H1 (cell line): Measurements from ENCODE around the gene DNAJA3. TPM values are rescaled to one million over a fixed set of nuclear protein-coding genes. Genes with fewer than 3 reads are reported as not detected.

Source experiments
- BCL11A ChIP-seq, 2 experiments: IDR thresholded peaks; one replicate each; pipeline ENCODE4 v1.6.1; 2011; ENCODE audit warnings: low read depth in 2 of 2, low read length in 2 of 2, mild to moderate bottlenecking in 2 of 2
- CBX8 ChIP-seq: fragments of 300-800, 300-1000 bp; sonication (generic); IDR thresholded peaks from 2 replicates; pipeline ENCODE4 v1.7.1; 2016; ENCODE audit warnings: low read depth, low read length, borderline replicate concordance
- polyA plus RNA-seq, 7 experiments: library from polyadenylated mRNA; depleted of rRNA in 3 of 7; stranded (reverse) in 5 of 7; unstranded in 2 of 7; fragments of >200 nt in 5 of 7; fragments of 200-250 nt in 2 of 7; gene quantifications; 1 replicate in 5 of 7; 2 replicates in 1 of 7; 4 replicates in 1 of 7; pipeline versions ENCODE4 v1.2.1 to v1.2.3, GENCODE V29; 2011 to 2013; ENCODE audit warnings: missing spikeins in 2 of 7, mixed read lengths in 2 of 7
- total RNA-seq: library from RNA; stranded (reverse); fragmentation: NEBNext Ultra II Directional; extraction: Animal tissue kit (Norgen Biotek cat#: 25700); gene quantifications from 2 replicates; pipeline ENCODE4 v1.2.1, GENCODE V29; 2021

The DNAJA3 gene
- total and polyA plus RNA-seq, 2 of the 8 experiments (the other 6 are each of a cell fraction or from before 2014, with no cell fraction given): 37.3 to 59.1 TPM

DNA sequence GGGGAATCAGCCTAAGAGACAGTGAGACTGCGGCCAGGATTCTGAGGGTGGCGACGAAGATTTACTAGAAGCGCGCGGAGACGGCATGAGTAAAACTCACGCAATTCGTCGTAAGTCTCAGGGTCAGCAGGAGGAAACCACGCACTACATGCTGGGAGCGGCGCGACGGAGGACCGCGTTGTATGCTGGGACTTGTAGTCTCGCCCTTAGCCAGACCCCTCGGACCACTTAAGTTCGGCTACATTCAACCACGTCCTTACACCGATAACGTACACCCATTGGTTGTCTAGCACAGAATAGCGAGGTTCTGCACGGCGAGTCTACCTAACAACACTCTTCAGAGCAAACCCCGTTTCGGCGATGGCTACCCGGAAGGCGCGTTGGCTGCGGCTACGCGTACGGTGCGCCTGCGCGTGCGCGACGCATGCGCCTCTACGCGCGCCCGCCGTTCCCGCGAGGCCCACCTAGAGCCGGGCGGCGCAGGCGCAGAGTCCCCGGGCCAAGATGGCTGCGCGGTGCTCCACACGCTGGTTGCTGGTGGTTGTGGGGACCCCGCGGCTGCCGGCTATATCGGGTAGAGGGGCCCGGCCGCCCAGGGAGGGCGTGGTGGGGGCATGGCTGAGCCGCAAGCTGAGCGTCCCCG, at the start of gene DNAJA3 (continued):
- no peak for TF ChIP-seq CBX8
- no peak for TF ChIP-seq BCL11A (IDR thresholded peaks at IDR 0.05; ENCODE audit: low read depth in 2 of 2, low read length in 2 of 2)
- TF ChIP-seq, all 59 proteins: peak for 24
